Type B pancreatic cell (in vitro differentiated cells): ENCODE results near the gene HECW1. TPM values are rescaled to one million over a fixed set of nuclear protein-coding genes. Genes with fewer than 3 reads are reported as not detected.
"Not testable (repeated sequence)": the region's sequence is repeated elsewhere in the genome, so short reads cannot be mapped to it uniquely, and the experiment has no call there.

Experiments
- DNase-seq: peaks from one replicate; pipeline ENCODE4 v3.0.0; 2021; ENCODE audit warnings: mixed read lengths; ENCODE audit not compliant: unreplicated experiment; ENCODE audit errors: extremely low spot score
- H3K27ac Mint-ChIP-seq: 2 replicates; pipeline ENCODE4 v1.8.0; 2021; ENCODE audit warnings: mild to moderate bottlenecking, mixed read lengths
- H3K27me3 Mint-ChIP-seq: 2 replicates; pipeline ENCODE4 v1.8.0; 2021; ENCODE audit warnings: mixed read lengths
- H3K36me3 Mint-ChIP-seq: 2 replicates; pipeline ENCODE4 v1.8.0; 2021; ENCODE audit warnings: mixed read lengths
- H3K4me1 Mint-ChIP-seq: one replicate; pipeline ENCODE4 v1.8.0; 2021; ENCODE audit warnings: mixed read lengths; ENCODE audit not compliant: unreplicated experiment
- H3K4me3 Mint-ChIP-seq: 2 replicates; pipeline ENCODE4 v1.8.0; 2021; ENCODE audit warnings: mild to moderate bottlenecking, mixed read lengths
- H3K9me3 Mint-ChIP-seq: 2 replicates; pipeline ENCODE4 v1.8.0; 2021; ENCODE audit warnings: mixed read lengths
- total RNA-seq: library from RNA; stranded (reverse); gene quantifications from 2 replicates; pipeline ENCODE4 v1.2.1, GENCODE V29; 2021; ENCODE audit warnings: low replicate concordance
- TF ChIP-seq, protein P1 (sequence below): fragments of 200-600 bp; sonication (generic); conservative IDR thresholded peaks from 2 replicates; pipeline ENCODE4 v1.5.0; 2021; ENCODE audit warnings: antibody characterized with exemption, mild to moderate bottlenecking

The HECW1 gene
- total RNA-seq, 1 donor from 2014 or later: 1.4 TPM

DNA sequence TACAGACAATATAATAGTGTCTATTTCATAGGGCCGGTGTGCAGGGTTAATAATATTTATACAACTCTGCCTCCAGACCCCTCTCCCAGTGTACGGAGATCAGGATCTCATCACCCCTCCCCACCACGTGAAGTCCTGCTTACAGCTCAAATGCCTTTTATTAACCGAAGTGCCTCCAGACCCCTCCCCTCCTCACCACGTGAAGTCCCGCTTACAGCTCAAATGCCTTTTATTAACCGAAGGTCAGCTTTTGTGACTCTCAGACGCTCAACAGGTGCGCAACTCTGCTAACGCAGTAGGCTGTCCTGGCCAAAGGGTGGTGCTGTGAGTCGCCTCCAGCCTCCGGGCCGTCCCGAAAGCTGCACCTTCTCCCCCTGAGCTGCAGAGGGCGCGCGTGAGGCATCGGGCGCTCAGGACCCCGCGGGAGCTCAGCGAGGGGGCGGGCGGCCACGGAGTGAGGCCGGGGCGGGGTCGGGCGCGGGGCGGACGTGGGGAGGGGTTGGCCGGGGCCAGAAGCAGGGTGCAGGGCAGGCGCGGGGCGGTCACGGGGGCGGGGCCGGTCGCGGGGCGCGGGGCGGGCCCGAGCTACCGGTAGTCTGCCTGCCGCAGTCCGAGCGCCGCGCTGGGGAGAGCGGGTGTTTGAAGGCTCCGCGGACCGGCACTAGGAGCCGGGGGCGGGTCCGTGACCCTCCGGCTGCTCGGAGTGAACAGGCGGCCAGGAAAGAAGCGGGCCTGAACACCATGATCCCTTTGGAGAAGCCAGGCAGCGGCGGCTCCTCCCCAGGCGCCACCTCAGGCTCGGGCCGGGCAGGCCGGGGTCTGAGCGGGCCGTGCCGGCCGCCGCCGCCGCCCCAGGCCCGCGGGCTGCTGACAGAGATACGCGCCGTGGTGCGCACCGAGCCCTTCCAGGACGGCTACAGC lies 470.3 kb downstream of the HECW1 start, which contains the start of gene STK17A:
Gene STK17A, plus strand, starts transcription at position 606 of the 921 bp plus-strand sequence. Its CDS starts 136 bp downstream, at position 742.
- Mint-ChIP-seq H3K27ac (peak within 1 kb of the TSS; percentile 97), H3K36me3 (peaks cover 3% of the 10 kb centered on the region), H3K4me3 (peak within 1 kb of the TSS; percentile 95), H3K27me3 (peaks cover 18% of the 10 kb centered on the region), H3K9me3 (peaks cover 11% of the 10 kb centered on the region), H3K4me1 (peaks cover 15% of the 10 kb centered on the region)
- TF ChIP-seq, protein P1, sequence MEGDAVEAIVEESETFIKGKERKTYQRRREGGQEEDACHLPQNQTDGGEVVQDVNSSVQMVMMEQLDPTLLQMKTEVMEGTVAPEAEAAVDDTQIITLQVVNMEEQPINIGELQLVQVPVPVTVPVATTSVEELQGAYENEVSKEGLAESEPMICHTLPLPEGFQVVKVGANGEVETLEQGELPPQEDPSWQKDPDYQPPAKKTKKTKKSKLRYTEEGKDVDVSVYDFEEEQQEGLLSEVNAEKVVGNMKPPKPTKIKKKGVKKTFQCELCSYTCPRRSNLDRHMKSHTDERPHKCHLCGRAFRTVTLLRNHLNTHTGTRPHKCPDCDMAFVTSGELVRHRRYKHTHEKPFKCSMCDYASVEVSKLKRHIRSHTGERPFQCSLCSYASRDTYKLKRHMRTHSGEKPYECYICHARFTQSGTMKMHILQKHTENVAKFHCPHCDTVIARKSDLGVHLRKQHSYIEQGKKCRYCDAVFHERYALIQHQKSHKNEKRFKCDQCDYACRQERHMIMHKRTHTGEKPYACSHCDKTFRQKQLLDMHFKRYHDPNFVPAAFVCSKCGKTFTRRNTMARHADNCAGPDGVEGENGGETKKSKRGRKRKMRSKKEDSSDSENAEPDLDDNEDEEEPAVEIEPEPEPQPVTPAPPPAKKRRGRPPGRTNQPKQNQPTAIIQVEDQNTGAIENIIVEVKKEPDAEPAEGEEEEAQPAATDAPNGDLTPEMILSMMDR: peak; percentile 95
- peak; percentile 97 for DNase-seq

DNA sequence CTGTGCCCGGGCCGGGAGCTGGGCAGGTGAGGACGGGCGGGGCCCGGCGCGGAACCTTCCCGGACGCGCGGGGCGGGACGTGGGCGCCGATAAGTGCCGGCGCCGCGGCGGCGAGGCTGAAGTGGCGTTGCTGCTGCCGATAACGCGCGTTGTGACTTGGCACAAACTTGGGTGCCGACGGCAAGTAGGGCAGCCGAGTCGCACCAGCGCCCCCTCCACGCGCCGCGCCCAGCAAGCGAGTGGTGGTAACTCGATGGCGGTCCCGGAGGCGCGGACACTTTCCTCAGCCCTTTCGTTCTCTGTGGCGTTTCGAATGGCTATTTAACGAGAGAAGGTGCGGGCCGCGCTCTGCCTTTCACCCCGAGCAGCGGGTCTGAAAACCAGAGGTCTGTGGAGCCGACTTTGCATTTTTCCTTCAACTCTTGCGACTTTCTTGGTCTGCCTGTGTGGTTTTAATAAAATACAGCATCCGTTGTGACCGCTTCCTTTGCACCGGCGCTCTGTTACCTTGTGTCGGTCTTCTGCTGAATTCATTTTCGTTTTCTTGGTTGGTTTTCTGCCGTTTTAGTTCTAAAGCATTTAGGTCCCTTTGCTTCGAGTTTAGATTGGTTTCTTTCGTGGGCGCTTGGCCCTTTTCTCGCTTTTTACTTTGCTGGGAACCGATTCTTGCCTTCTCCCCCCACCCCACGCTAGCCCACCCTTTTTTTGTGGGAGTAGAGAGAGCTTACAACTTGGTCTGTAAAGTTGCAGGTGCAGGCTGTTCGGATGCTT lies 471.2 kb downstream of the HECW1 start:
- H3K36me3 Mint-ChIP-seq: no peaks in the 10 kb centered on the region
- DNase-seq: peak; percentile 76
- peak overlapping the region; percentile 97 for H3K27ac Mint-ChIP-seq
- H3K9me3 Mint-ChIP-seq: peaks cover 6% of the 10 kb centered on the region
- peaks cover 18% of the 10 kb centered on the region for H3K27me3 Mint-ChIP-seq
- H3K4me1 Mint-ChIP-seq: peaks cover 11% of the 10 kb centered on the region
- peak overlapping the region; percentile 95 for H3K4me3 Mint-ChIP-seq
- TF ChIP-seq, protein P1: no peak

DNA sequence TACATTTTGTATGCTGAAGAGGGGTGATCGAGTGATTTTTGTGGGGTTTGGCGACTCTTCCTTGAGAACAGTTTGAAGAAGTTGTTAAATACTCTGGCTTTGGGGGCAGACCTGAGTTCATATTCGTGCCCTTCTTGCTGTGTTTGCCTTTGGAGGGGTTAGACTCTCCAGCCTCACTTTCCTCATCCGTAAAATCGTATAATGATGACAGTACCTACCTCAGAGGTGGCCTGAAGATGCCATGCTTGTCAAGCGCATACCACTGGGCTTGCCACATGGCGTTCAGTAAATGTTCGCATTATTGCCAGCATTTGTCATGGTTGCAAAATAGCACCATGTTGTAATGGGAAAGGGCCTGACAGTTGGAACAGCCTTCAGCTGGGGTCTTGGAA lies 471.7 kb downstream of the HECW1 start:
- Mint-ChIP-seq H3K27me3 (peaks cover 18% of the 10 kb centered on the region), H3K9me3 (peaks cover under 1% of the 10 kb centered on the region), H3K4me3 (peak overlapping the region; percentile 95), H3K27ac (peak overlapping the region; percentile 97), H3K36me3 (no peaks in the 10 kb centered on the region), H3K4me1 (peaks cover 11% of the 10 kb centered on the region)
- DNase-seq: no peak
- TF ChIP-seq, protein P1: no peak

DNA sequence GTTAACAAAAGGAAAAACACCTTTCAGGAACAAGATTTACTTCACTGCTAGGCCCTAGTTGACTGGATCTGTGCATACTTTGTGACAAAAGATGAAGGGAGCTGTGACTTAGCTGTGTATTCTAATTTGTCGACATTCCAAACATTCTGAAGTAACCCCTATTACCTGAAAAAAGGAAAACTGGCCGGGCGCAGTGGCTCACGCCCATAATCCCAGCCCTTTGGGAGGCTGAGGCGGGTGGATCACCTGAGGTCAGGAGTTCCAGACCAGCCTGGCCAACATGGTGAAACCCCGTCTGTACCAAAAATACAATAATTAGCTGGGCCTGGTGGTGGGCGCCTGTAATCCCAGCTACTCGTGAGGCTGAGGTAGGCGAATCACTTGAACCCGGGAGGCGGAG lies 472.3 kb downstream of the HECW1 start:
- H3K36me3 Mint-ChIP-seq, DNase-seq, H3K9me3 Mint-ChIP-seq, H3K27ac Mint-ChIP-seq: not testable (repeated sequence)
- Mint-ChIP-seq H3K4me3 (peak overlapping the region; percentile 95), H3K4me1 (peaks cover 11% of the 10 kb centered on the region), H3K27me3 (peaks cover 18% of the 10 kb centered on the region)

DNA sequence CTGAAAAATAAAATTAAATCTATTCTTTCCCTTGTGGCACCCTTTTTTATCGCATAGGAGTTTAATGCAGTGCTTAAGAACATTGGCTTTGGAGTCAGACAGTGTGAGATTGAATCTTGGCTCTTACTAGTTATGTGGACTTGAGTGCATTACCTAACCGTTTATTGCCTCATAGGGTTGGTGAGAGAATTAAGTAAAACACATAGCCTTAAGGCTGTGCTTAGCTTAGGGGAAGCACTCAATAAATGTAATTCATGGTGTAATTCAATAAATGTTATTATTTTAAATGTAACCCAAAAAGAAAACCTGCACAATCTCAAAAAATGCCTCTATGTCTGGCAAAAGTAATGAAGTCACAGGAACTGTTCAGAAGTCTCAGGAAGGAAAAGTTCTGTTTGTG lies 473.1 kb downstream of the HECW1 start:
- Mint-ChIP-seq H3K4me3 (peak overlapping the region; percentile 59), H3K9me3 (no peaks in the 10 kb centered on the region), H3K36me3 (no peaks in the 10 kb centered on the region), H3K4me1 (peaks cover 11% of the 10 kb centered on the region), H3K27me3 (peaks cover 18% of the 10 kb centered on the region), H3K27ac (peak overlapping the region; percentile 46)
- DNase-seq: no peak
- TF ChIP-seq, protein P1: no peak
